Uterus (tissue), 4 donors: ENCODE results near the gene UBASH3A. TPM values are rescaled to one million over a fixed set of nuclear protein-coding genes. Genes with fewer than 3 reads are reported as not detected.

Experiments
- DNase-seq, 2 donors: peaks; one replicate each; pipeline ENCODE4 v3.0.0-alpha.2; 2019 to 2020
- H3K27ac ChIP-seq, 2 donors: fragments of 200-600 bp; sonication (generic); 1 replicate in 1 of 2; 2 replicates in 1 of 2; pipeline ENCODE4 v1.5.1; 2016 to 2018
- H3K27me3 ChIP-seq, 2 donors: fragments of 200-600 bp; sonication (generic); one replicate each; pipeline ENCODE4 v1.5.1; 2018 to 2019; ENCODE audit warnings: control low read depth in 1 of 2
- H3K36me3 ChIP-seq, 2 donors: fragments of 200-600 bp; sonication (generic); one replicate each; pipeline ENCODE4 v1.5.1; 2019; ENCODE audit warnings: control low read depth in 1 of 2
- H3K4me1 ChIP-seq, 2 donors: fragments of 200-600 bp; sonication (generic); one replicate each; pipeline ENCODE4 v1.5.1; 2018 to 2019; ENCODE audit warnings: control low read depth in 1 of 2
- H3K4me3 ChIP-seq, 2 donors: fragments of 200-600 bp; sonication (generic); 1 replicate in 1 of 2; 2 replicates in 1 of 2; pipeline ENCODE4 v1.5.1; 2018 to 2019; ENCODE audit warnings: mild to moderate bottlenecking in 1 of 2
- H3K9me3 ChIP-seq, 2 donors: fragments of 200-600 bp; sonication (generic); one replicate each; pipeline ENCODE4 v1.5.1; 2019; ENCODE audit warnings: control low read depth in 1 of 2
- CTCF ChIP-seq, 4 experiments: fragments of 200-600 bp in 2 of 4; fragments of 450-650 bp in 2 of 4; sonication (generic) in 2 of 4; IDR thresholded peaks; one replicate each; pipeline ENCODE4 v1.5.1; 2016 to 2019; ENCODE audit warnings: antibody characterized with exemption in 4 of 4, mild to moderate bottlenecking in 2 of 4, moderate library complexity in 1 of 4
- POLR2A ChIP-seq, 2 donors: fragments of 450-650 bp; IDR thresholded peaks; one replicate each; pipeline ENCODE4 v1.6.1; 2016; ENCODE audit warnings: antibody characterized with exemption in 2 of 2, mild to moderate bottlenecking in 1 of 2, moderate library complexity in 1 of 2
- intact Hi-C: fragments of 100-400 bp; cut with DNase I; formaldehyde crosslinking; loops from one replicate; pipeline ENCODE4 v1.15.1; 2023; ENCODE audit warnings: low total_unique reads
- total RNA-seq, 4 donors: library from RNA; depleted of rRNA in 3 of 4; stranded (reverse); fragments of >200 nt in 3 of 4; gene quantifications; one replicate each; pipeline versions ENCODE4 v1.1.0 to v1.2.4, GENCODE V29; 2014 to 2023
- donor health status: DM: yes; HTN: yes; CAD: no.

UBASH3A gene
- total RNA-seq, 4 donors from 2014 or later, result 0.79 to 1.0 TPM; not detected in 2

GRCh38 chr21:42384156-42384945 is 19.4 kb upstream of the UBASH3A start:
- Histone ChIP-seq H3K4me1 (no peaks in the 10 kb centered on the region), H3K36me3 (no peaks in the 10 kb centered on the region), H3K27ac (no peak overlapping the region), H3K4me3 (no peak overlapping the region), H3K9me3 (peaks cover 0 to 3% of the 10 kb centered on the region in 2 donors), H3K27me3 (no peaks in the 10 kb centered on the region)
- TF ChIP-seq POLR2A (IDR thresholded peaks at IDR 0.05) (no peak), CTCF (IDR thresholded peaks at IDR 0.05) (no peak)
- no peak for DNase-seq
- intact Hi-C loops, result no loop called here

- no peak for DNase-seq
- no peak for TF ChIP-seq CTCF (IDR thresholded peaks at IDR 0.05)
- no peak for TF ChIP-seq POLR2A (IDR thresholded peaks at IDR 0.05)
- Histone ChIP-seq H3K4me1 (no peaks in the 10 kb centered on the region), H3K27ac (no peak overlapping the region), H3K36me3 (no peaks in the 10 kb centered on the region), H3K9me3 (peaks cover 0 to 3% of the 10 kb centered on the region in 2 donors), H3K27me3 (no peaks in the 10 kb centered on the region), H3K4me3 (no peak overlapping the region)
- intact Hi-C loops, result no loop called here
Observed at GRCh38 chr21:42384989-42385388, 18.7 kb upstream of the UBASH3A start.

GRCh38 chr21:42385619-42386018 is 18.1 kb upstream of the UBASH3A start:
- no peak overlapping the region for H3K4me3 ChIP-seq
- no peaks in the 10 kb centered on the region for H3K36me3 ChIP-seq
- intact Hi-C loops, result no loop called here
- H3K9me3 ChIP-seq, result peaks cover 0 to 3% of the 10 kb centered on the region in 2 donors
- TF ChIP-seq POLR2A (IDR thresholded peaks at IDR 0.05), result no peak
- no peak for TF ChIP-seq CTCF (IDR thresholded peaks at IDR 0.05)
- no peak for DNase-seq
- H3K27me3 ChIP-seq, result no peaks in the 10 kb centered on the region
- H3K27ac ChIP-seq, result no peak overlapping the region
- H3K4me1 ChIP-seq, result no peaks in the 10 kb centered on the region

- Histone ChIP-seq H3K36me3 (no peaks in the 10 kb centered on the region), H3K4me1 (no peaks in the 10 kb centered on the region), H3K9me3 (peaks cover 0 to 3% of the 10 kb centered on the region in 2 donors), H3K27me3 (no peaks in the 10 kb centered on the region), H3K27ac (no peak overlapping the region), H3K4me3 (no peak overlapping the region)
- TF ChIP-seq POLR2A (IDR thresholded peaks at IDR 0.05), result no peak
- TF ChIP-seq CTCF (IDR thresholded peaks at IDR 0.05), result no peak
- no peak for DNase-seq
- intact Hi-C loops, result no loop called here
Observed at GRCh38 chr21:42386034-42386591, 17.6 kb upstream of the UBASH3A start.

GRCh38 chr21:42387164-42387563 is 16.5 kb upstream of the UBASH3A start:
- Histone ChIP-seq H3K27ac (no peak overlapping the region), H3K4me3 (no peak overlapping the region), H3K36me3 (no peaks in the 10 kb centered on the region), H3K9me3 (peaks cover 0 to 2% of the 10 kb centered on the region in 2 donors), H3K27me3 (no peaks in the 10 kb centered on the region), H3K4me1 (no peaks in the 10 kb centered on the region)
- no peak for DNase-seq
- intact Hi-C loops, result no loop called here
- no peak for TF ChIP-seq POLR2A (IDR thresholded peaks at IDR 0.05)
